Neuronal stem cell (in vitro differentiated cells): Measurements from ENCODE around the gene WDR45.

Source experiments
- DNase-seq: peaks from one replicate; pipeline ENCODE4 v3.0.0-alpha.2; 2013; ENCODE audit warnings: low spot score
- H2AFZ ChIP-seq: one replicate; pipeline ENCODE4 v1.6.1; 2013; ENCODE audit warnings: mild to moderate bottlenecking, low read length, inconsistent platforms
- H2AK5ac ChIP-seq: 2 replicates; pipeline ENCODE4 v1.6.1; 2013; ENCODE audit warnings: low read depth, mild to moderate bottlenecking, inconsistent platforms, low read length, moderate library complexity, mixed read lengths
- H2BK120ac ChIP-seq: 2 replicates; pipeline ENCODE4 v1.6.1; 2013; ENCODE audit warnings: low read depth, mild to moderate bottlenecking, inconsistent platforms, low read length, moderate library complexity, mixed read lengths
- H2BK12ac ChIP-seq: one replicate; pipeline ENCODE4 v1.6.1; 2013; ENCODE audit warnings: low read length, inconsistent platforms
- H2BK15ac ChIP-seq: 2 replicates; pipeline ENCODE4 v1.6.1; 2013; ENCODE audit warnings: mild to moderate bottlenecking, low read length, inconsistent platforms, mixed read lengths
- H2BK5ac ChIP-seq: one replicate; pipeline ENCODE4 v1.6.1; 2013; ENCODE audit warnings: inconsistent platforms, mild to moderate bottlenecking, low read length, moderate library complexity
- H3K14ac ChIP-seq: one replicate; pipeline ENCODE4 v1.6.1; 2013; ENCODE audit warnings: low read length, inconsistent platforms
- H3K18ac ChIP-seq: 2 replicates; pipeline ENCODE4 v1.6.1; 2013; ENCODE audit warnings: low read length, inconsistent platforms
- H3K23ac ChIP-seq: 2 replicates; pipeline ENCODE4 v1.6.1; 2013; ENCODE audit warnings: low read depth, mild to moderate bottlenecking, mixed read lengths, low read length, inconsistent platforms; ENCODE audit not compliant: poor library complexity
- H3K27ac ChIP-seq: replicated peaks from 3 replicates; pipeline ENCODE4 v1.5.1; 2013; ENCODE audit warnings: low read length, inconsistent platforms
- H3K27me3 ChIP-seq, 3 experiments: 2 replicates each; pipeline ENCODE4 v1.6.1; 2013; ENCODE audit warnings: low read length in 3 of 3, mild to moderate bottlenecking in 2 of 3, inconsistent platforms in 1 of 3, low read depth in 1 of 3, mixed read lengths in 1 of 3, moderate library complexity in 1 of 3; ENCODE audit not compliant: control insufficient read depth in 3 of 3, insufficient read depth in 3 of 3
- H3K36me3 ChIP-seq, 2 donors: replicated peaks in 1 of 2; 2 replicates each; pipeline ENCODE4 v1.6.1; 2013; ENCODE audit warnings: low read length in 2 of 2; ENCODE audit not compliant: control insufficient read depth in 2 of 2, insufficient read depth in 2 of 2
- H3K4ac ChIP-seq: 2 replicates; pipeline ENCODE4 v1.6.1; 2013; ENCODE audit warnings: inconsistent platforms, mild to moderate bottlenecking, low read length, moderate library complexity
- H3K4me1 ChIP-seq, 2 donors: 1 replicate in 1 of 2; 2 replicates in 1 of 2; pipeline ENCODE4 v1.6.1; 2013; ENCODE audit warnings: low read length in 2 of 2, low read depth in 1 of 2; ENCODE audit not compliant: control insufficient read depth in 2 of 2, insufficient read depth in 1 of 2
- H3K4me2 ChIP-seq: one replicate; pipeline ENCODE4 v1.6.1; 2013; ENCODE audit warnings: mild to moderate bottlenecking, low read length, inconsistent platforms; ENCODE audit not compliant: insufficient read depth, poor library complexity, severe bottlenecking
- H3K4me3 ChIP-seq, 2 donors: 2 replicates each; pipeline ENCODE4 v1.5.1; 2013; ENCODE audit warnings: low read length in 2 of 2, mild to moderate bottlenecking in 2 of 2, inconsistent platforms in 1 of 2, moderate library complexity in 1 of 2
- H3K79me1 ChIP-seq: one replicate; pipeline ENCODE4 v1.6.1; 2013; ENCODE audit warnings: low read depth, mild to moderate bottlenecking, inconsistent platforms, low read length, moderate library complexity
- H3K9ac ChIP-seq: one replicate; pipeline ENCODE4 v1.6.1; 2013; ENCODE audit warnings: mild to moderate bottlenecking, low read depth, low read length, inconsistent platforms; ENCODE audit not compliant: poor library complexity
- H3K9me3 ChIP-seq, 2 donors: replicated peaks in 1 of 2; 2 replicates each; pipeline versions ENCODE3 to v1.6.1; 2013; ENCODE audit warnings: low read length in 2 of 2, mild to moderate bottlenecking in 2 of 2, inconsistent platforms in 1 of 2, low read depth in 1 of 2, mixed read lengths in 1 of 2, moderate library complexity in 1 of 2; ENCODE audit not compliant: control insufficient read depth in 2 of 2, insufficient read depth in 1 of 2
- H4K8ac ChIP-seq: one replicate; pipeline ENCODE4 v1.6.1; 2013; ENCODE audit warnings: low read depth, mild to moderate bottlenecking, inconsistent platforms, low read length, moderate library complexity
- H4K91ac ChIP-seq: one replicate; pipeline ENCODE4 v1.6.1; 2013; ENCODE audit warnings: low read length, low read depth, mild to moderate bottlenecking, inconsistent platforms; ENCODE audit not compliant: poor library complexity
- WGBS, 2 donors: extraction: QIAGEN DNeasy Blood & Tissue Kit; methylation state at CpG; one replicate each; pipeline ENCODE4 v1.1.7; 2013; ENCODE audit warnings: missing lambda C conversion rate in 2 of 2, mixed read lengths in 1 of 2; ENCODE audit not compliant: insufficient read length in 2 of 2, insufficient replicate concordance in 1 of 2; ENCODE audit errors: extremely low coverage in 2 of 2; 5-methylcytosine and 5-hydroxymethylcytosine counted together

WDR45 gene

GRCh38 chrX:49039598-49040375 is 39.9 kb downstream of the WDR45 start:
- Histone ChIP-seq H2BK5ac (no peak overlapping the region), H3K4me1 (peaks cover 8 to 17% of the 10 kb centered on the region in 2 donors), H2BK12ac (peak overlapping the region; percentile 16), H3K4ac (no peak overlapping the region), H3K27ac (peak overlapping the region; percentile 87), H3K4me2 (peak overlapping the region; percentile 28), H4K91ac (no peak overlapping the region), H3K27me3 (no peaks in the 10 kb centered on the region), H2AFZ (peak overlapping the region; percentile 4), H2BK15ac (no peak overlapping the region), H3K79me1 (peaks cover 2% of the 10 kb centered on the region), H3K36me3 (peaks cover 19 to 33% of the 10 kb centered on the region in 2 donors), H3K9me3 (no peaks in the 10 kb centered on the region), H3K4me3 (peak overlapping the region in 1 of 2 donors; percentile 15), H3K14ac (no peak overlapping the region), H4K8ac (no peak overlapping the region), H2BK120ac (no peak overlapping the region), H3K23ac (no peak overlapping the region), H3K18ac (peak overlapping the region; percentile 52), H3K9ac (no peak overlapping the region), H2AK5ac (no peak overlapping the region)
- DNase-seq = peak; percentile 74
- no CpG with 5 or more reads among the region's 9 CpGs for WGBS, 2 donors

- no peak overlapping the region for H2AK5ac ChIP-seq
- peaks cover 29 to 50% of the 10 kb centered on the region in 2 donors for H3K36me3 ChIP-seq
- H4K8ac ChIP-seq = no peak overlapping the region
- no peak overlapping the region for H3K4me3 ChIP-seq
- H2BK120ac ChIP-seq = no peak overlapping the region
- H4K91ac ChIP-seq = no peak overlapping the region
- no peak overlapping the region for H3K18ac ChIP-seq
- H3K23ac ChIP-seq = no peak overlapping the region
- no peaks in the 10 kb centered on the region for H3K9me3 ChIP-seq
- no peak overlapping the region for H2AFZ ChIP-seq
- H3K79me1 ChIP-seq = peaks cover 2% of the 10 kb centered on the region
- no peaks in the 10 kb centered on the region for H3K27me3 ChIP-seq
- H3K27ac ChIP-seq = no peak overlapping the region
- no peak overlapping the region for H2BK15ac ChIP-seq
- peaks cover 8 to 17% of the 10 kb centered on the region in 2 donors for H3K4me1 ChIP-seq
- H2BK5ac ChIP-seq = no peak overlapping the region
- no peak overlapping the region for H3K14ac ChIP-seq
- no CpG with 5 or more reads among the region's 15 CpGs for WGBS, 2 donors
- DNase-seq = no peak
- no peak overlapping the region for H3K4ac ChIP-seq
- H3K4me2 ChIP-seq = no peak overlapping the region
- H2BK12ac ChIP-seq = no peak overlapping the region
- no peak overlapping the region for H3K9ac ChIP-seq
Measured at GRCh38 chrX:49037883-49038475, 41.7 kb downstream of the WDR45 start.

DNA sequence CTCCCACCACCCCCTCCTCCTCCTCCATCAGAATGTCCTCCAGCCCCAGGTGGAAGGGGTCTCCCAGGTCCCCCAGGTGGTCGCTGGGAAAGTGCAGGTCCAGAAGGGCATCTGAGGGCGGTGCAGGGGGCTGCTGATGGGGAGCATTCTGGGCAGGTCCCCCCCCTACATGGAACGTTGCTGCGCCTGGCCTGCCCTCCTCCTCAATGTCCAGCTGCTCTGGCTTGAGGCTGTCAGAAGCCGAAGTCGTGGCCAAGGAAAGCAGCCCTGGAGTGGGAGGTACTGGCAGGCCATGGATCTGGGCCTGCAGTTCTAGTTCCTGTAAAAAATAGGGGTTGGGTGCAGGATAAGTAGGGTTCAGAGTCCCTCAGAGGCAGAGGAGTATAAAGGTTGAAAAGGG is 49.4 kb downstream of the WDR45 start:
- Histone ChIP-seq H3K4ac (no peak overlapping the region), H2BK5ac (no peak overlapping the region), H3K4me1 (no peaks in the 10 kb centered on the region), H3K23ac (no peak overlapping the region), H3K36me3 (peaks cover 13 to 39% of the 10 kb centered on the region in 2 donors), H3K27me3 (no peaks in the 10 kb centered on the region), H3K9me3 (no peaks in the 10 kb centered on the region), H2BK12ac (no peak overlapping the region), H3K14ac (no peak overlapping the region), H2AK5ac (no peak overlapping the region), H2BK120ac (no peak overlapping the region), H2BK15ac (no peak overlapping the region), H4K91ac (no peak overlapping the region), H3K9ac (no peak overlapping the region), H3K27ac (no peak overlapping the region), H3K4me3 (no peak overlapping the region), H3K4me2 (no peak overlapping the region), H3K18ac (no peak overlapping the region), H4K8ac (no peak overlapping the region), H2AFZ (no peak overlapping the region), H3K79me1 (no peaks in the 10 kb centered on the region)
- WGBS, 2 donors = no CpG with 5 or more reads among the region's 6 CpGs
- DNase-seq = no peak

- Histone ChIP-seq H3K36me3 (peaks cover 13 to 39% of the 10 kb centered on the region in 2 donors), H3K4me2 (no peak overlapping the region), H2BK15ac (no peak overlapping the region), H4K8ac (no peak overlapping the region), H3K4ac (no peak overlapping the region), H2AFZ (no peak overlapping the region), H4K91ac (no peak overlapping the region), H3K9me3 (no peaks in the 10 kb centered on the region), H3K79me1 (no peaks in the 10 kb centered on the region), H3K18ac (no peak overlapping the region), H3K9ac (no peak overlapping the region), H3K27ac (no peak overlapping the region), H3K23ac (no peak overlapping the region), H3K14ac (no peak overlapping the region), H3K4me3 (no peak overlapping the region), H3K4me1 (no peaks in the 10 kb centered on the region), H3K27me3 (no peaks in the 10 kb centered on the region), H2AK5ac (no peak overlapping the region), H2BK5ac (no peak overlapping the region), H2BK12ac (no peak overlapping the region), H2BK120ac (no peak overlapping the region)
- no CpG with 5 or more reads among the region's 6 CpGs for WGBS, 2 donors
- no peak for DNase-seq
Measured at GRCh38 chrX:49029876-49030275, 49.8 kb downstream of the WDR45 start.
